H9 (cell line): ENCODE data around the gene ATE1. TPM values are rescaled to one million over a fixed set of nuclear protein-coding genes. Genes with fewer than 3 reads are reported as not detected.

ENCODE experiments used
- DNase-seq: peaks from one replicate; pipeline ENCODE4 v3.0.0-alpha.2; 2017
- H2AFZ ChIP-seq: one replicate; pipeline ENCODE4 v1.6.1; 2013; ENCODE audit warnings: mild to moderate bottlenecking, low read length, control low read depth, moderate library complexity
- H2AK5ac ChIP-seq: 2 replicates; pipeline ENCODE4 v1.6.1; 2013; ENCODE audit warnings: low read length, control low read depth, mixed read lengths; ENCODE audit not compliant: insufficient read length
- H2BK120ac ChIP-seq: one replicate; pipeline ENCODE4 v1.6.1; 2013; ENCODE audit warnings: low read depth, mild to moderate bottlenecking, low read length, control low read depth, inconsistent platforms; ENCODE audit not compliant: poor library complexity, severe bottlenecking
- H2BK12ac ChIP-seq: 2 replicates; pipeline ENCODE4 v1.6.1; 2013; ENCODE audit warnings: low read length, control low read depth, mixed read lengths, low read depth; ENCODE audit not compliant: insufficient read length
- H2BK15ac ChIP-seq: 2 replicates; pipeline ENCODE4 v1.6.1; 2013; ENCODE audit warnings: low read depth, low read length, control low read depth
- H2BK20ac ChIP-seq: one replicate; pipeline ENCODE4 v1.6.1; 2013; ENCODE audit warnings: low read depth, mild to moderate bottlenecking, low read length, control low read depth, inconsistent platforms; ENCODE audit not compliant: poor library complexity, severe bottlenecking
- H2BK5ac ChIP-seq: 2 replicates; pipeline ENCODE4 v1.6.1; 2013; ENCODE audit warnings: low read length, control low read depth, mixed read lengths; ENCODE audit not compliant: insufficient read length
- H3K14ac ChIP-seq: 2 replicates; pipeline ENCODE4 v1.6.1; 2013; ENCODE audit warnings: low read length, control low read depth; ENCODE audit not compliant: insufficient read depth
- H3K18ac ChIP-seq: 2 replicates; pipeline ENCODE4 v1.6.1; 2013; ENCODE audit warnings: low read depth, mild to moderate bottlenecking, mixed read lengths, low read length, control low read depth; ENCODE audit not compliant: insufficient read length
- H3K23ac ChIP-seq: 2 replicates; pipeline ENCODE4 v1.6.1; 2013; ENCODE audit warnings: low read length, control low read depth, mixed read lengths, low read depth; ENCODE audit not compliant: insufficient read length
- H3K23me2 ChIP-seq: 2 replicates; pipeline ENCODE4 v1.6.1; 2013; ENCODE audit warnings: low read depth, mild to moderate bottlenecking, mixed read lengths, low read length, control low read depth; ENCODE audit not compliant: insufficient read length, poor library complexity, severe bottlenecking
- H3K27ac ChIP-seq: 2 replicates; pipeline ENCODE4 v1.5.1; 2013; ENCODE audit warnings: low read length, control low read depth, mixed read lengths, low read depth; ENCODE audit not compliant: insufficient read length
- H3K27me3 ChIP-seq: 2 replicates; pipeline ENCODE4 v1.6.1; 2013; ENCODE audit warnings: low read length, control low read depth, inconsistent platforms; ENCODE audit not compliant: insufficient read depth
- H3K4ac ChIP-seq: 2 replicates; pipeline ENCODE4 v1.6.1; 2013; ENCODE audit warnings: low read depth, mild to moderate bottlenecking, control low read depth, inconsistent platforms, low read length, moderate library complexity
- H3K4me1 ChIP-seq: 2 replicates; pipeline ENCODE4 v1.6.1; 2013; ENCODE audit warnings: low read length, control low read depth, inconsistent platforms; ENCODE audit not compliant: insufficient read depth
- H3K4me2 ChIP-seq: 2 replicates; pipeline ENCODE4 v1.6.1; 2013; ENCODE audit warnings: low read length, control low read depth, mixed read lengths; ENCODE audit not compliant: insufficient read length, insufficient read depth
- H3K56ac ChIP-seq: 2 replicates; pipeline ENCODE4 v1.6.1; 2013; ENCODE audit warnings: low read depth, mild to moderate bottlenecking, mixed read lengths, low read length, control low read depth; ENCODE audit not compliant: insufficient read length
- H3K79me1 ChIP-seq: 2 replicates; pipeline ENCODE4 v1.6.1; 2013; ENCODE audit warnings: low read depth, mild to moderate bottlenecking, moderate library complexity, low read length, control low read depth, inconsistent platforms; ENCODE audit not compliant: insufficient read depth, poor library complexity, severe bottlenecking
- H3K79me2 ChIP-seq: 2 replicates; pipeline ENCODE4 v1.6.1; 2013; ENCODE audit warnings: low read length, control low read depth, inconsistent platforms; ENCODE audit not compliant: insufficient read depth
- H3K9ac ChIP-seq: 2 replicates; pipeline ENCODE4 v1.6.1; 2013; ENCODE audit warnings: low read length, control low read depth, mixed read lengths; ENCODE audit not compliant: insufficient read length; ENCODE audit errors: extremely low read depth
- H3K9me3 ChIP-seq: one replicate; pipeline ENCODE4 v1.6.1; 2013; ENCODE audit warnings: low read depth, low read length, inconsistent platforms; ENCODE audit not compliant: control insufficient read depth
- H3T11ph ChIP-seq: one replicate; pipeline ENCODE4 v1.6.1; 2013; ENCODE audit warnings: mild to moderate bottlenecking, low read length, control low read depth, inconsistent platforms
- H4K20me1 ChIP-seq: one replicate; pipeline ENCODE4 v1.6.1; 2013; ENCODE audit not compliant: control insufficient read depth, insufficient read length, insufficient read depth
- H4K5ac ChIP-seq: 2 replicates; pipeline ENCODE4 v1.6.1; 2013; ENCODE audit warnings: low read depth, mild to moderate bottlenecking, mixed read lengths, low read length, control low read depth; ENCODE audit not compliant: insufficient read length
- H4K8ac ChIP-seq: replicated peaks from 2 replicates; pipeline ENCODE4 v1.6.1; 2013; ENCODE audit warnings: low read length, control low read depth, mixed read lengths, low read depth; ENCODE audit not compliant: insufficient read length
- H4K91ac ChIP-seq: 2 replicates; pipeline ENCODE4 v1.6.1; 2013; ENCODE audit warnings: low read depth, mild to moderate bottlenecking, moderate library complexity, mixed read lengths, low read length, control low read depth; ENCODE audit not compliant: insufficient read length
- H3K27ac Mint-ChIP-seq, 3 experiments: 2 replicates in 2 of 3; 3 replicates in 1 of 3; pipeline ENCODE4 v1.8.0; 2020 to 2021; ENCODE audit warnings: mixed read lengths in 3 of 3, mild to moderate bottlenecking in 1 of 3, moderate library complexity in 1 of 3
- H3K27me3 Mint-ChIP-seq: 2 replicates; pipeline ENCODE4 v1.8.0; 2021; ENCODE audit warnings: low read depth, mild to moderate bottlenecking, moderate library complexity, mixed read lengths
- H3K36me3 Mint-ChIP-seq, 3 experiments: 2 replicates in 2 of 3; 3 replicates in 1 of 3; pipeline ENCODE4 v1.8.0; 2020 to 2021; ENCODE audit warnings: low read depth in 3 of 3, mixed read lengths in 3 of 3; ENCODE audit not compliant: insufficient read depth in 1 of 3
- H3K4me1 Mint-ChIP-seq, 2 experiments: 2 replicates each; pipeline ENCODE4 v1.8.0; 2020; ENCODE audit warnings: mixed read lengths in 2 of 2
- H3K4me3 Mint-ChIP-seq, 2 experiments: 2 replicates in 1 of 2; 3 replicates in 1 of 2; pipeline ENCODE4 v1.8.0; 2020 to 2021; ENCODE audit warnings: mild to moderate bottlenecking in 2 of 2, mixed read lengths in 2 of 2, moderate library complexity in 1 of 2
- H3K9me3 Mint-ChIP-seq, 2 experiments: 2 replicates in 1 of 2; 3 replicates in 1 of 2; pipeline ENCODE4 v1.8.0; 2020; ENCODE audit warnings: mild to moderate bottlenecking in 2 of 2, mixed read lengths in 2 of 2, moderate library complexity in 1 of 2
- CTCF ChIP-seq: fragments of 200-600 bp; sonication (generic); conservative IDR thresholded peaks from 3 replicates; pipeline ENCODE4 v1.8.0; 2021; ENCODE audit warnings: antibody characterized with exemption, mild to moderate bottlenecking
- WGBS: extraction: QIAGEN DNeasy Blood & Tissue Kit; methylation state at CpG from one replicate; pipeline ENCODE4 v1.1.7; 2013; ENCODE audit warnings: missing lambda C conversion rate, low lambda C conversion rate, mixed read lengths; ENCODE audit not compliant: insufficient read length; ENCODE audit errors: extremely low coverage; 5-methylcytosine and 5-hydroxymethylcytosine counted together
- total RNA-seq: library from RNA; stranded (reverse); gene quantifications from 2 replicates; pipeline ENCODE4 v1.2.1, GENCODE V29; 2021

ATE1 gene
- total RNA-seq, 1 experiment from 2014 or later: 29.0 TPM

GRCh38 chr10:121788115-121788514, 139.7 kb downstream of the ATE1 start:
- Histone ChIP-seq H3K4me2 (no peak overlapping the region), H3T11ph (no peak overlapping the region), H3K4ac (no peak overlapping the region), H2AFZ (no peak overlapping the region), H4K91ac (no peak overlapping the region), H4K20me1 (no peaks in the 10 kb centered on the region), H3K56ac (no peak overlapping the region), H4K5ac (no peak overlapping the region), H3K18ac (no peak overlapping the region), H3K9ac (no peak overlapping the region), H2BK15ac (no peak overlapping the region), H3K79me2 (no peaks in the 10 kb centered on the region), H3K14ac (no peak overlapping the region), H2AK5ac (no peak overlapping the region), H3K27ac (no peak overlapping the region), H2BK20ac (no peak overlapping the region), H2BK5ac (no peak overlapping the region), H2BK12ac (no peak overlapping the region), H3K9me3 (no peaks in the 10 kb centered on the region), H2BK120ac (no peak overlapping the region), H4K8ac (no peak overlapping the region), H3K23ac (no peak overlapping the region), H3K27me3 (no peaks in the 10 kb centered on the region), H3K23me2 (no peaks in the 10 kb centered on the region), H3K79me1 (no peaks in the 10 kb centered on the region), H3K4me1 (no peaks in the 10 kb centered on the region)
- Mint-ChIP-seq H3K4me1 (peaks cover 0 to 3% of the 10 kb centered on the region in 2 experiments; a peak in 2 of 4 replicates), H3K9me3 (no peaks in the 10 kb centered on the region), H3K27me3 (no peaks in the 10 kb centered on the region), H3K36me3 (no peaks in the 10 kb centered on the region; a peak in 3 of 7 replicates), H3K27ac (no peak overlapping the region), H3K4me3 (no peak overlapping the region)
- DNase-seq: no peak
- WGBS: no CpG with 5 or more reads among the region's 3 CpGs
- TF ChIP-seq CTCF: no peak
